Natural killer cell treated with Interleukin-12 subunit alpha and Interleukin-12 subunit beta and Interleukin-15 and Interleukin-18, amount 100 ng/mL, for 72 hours (primary cell): Measurements from ENCODE around the gene ATRX. TPM values are rescaled to one million over a fixed set of nuclear protein-coding genes. Genes with fewer than 3 reads are reported as not detected.
"Not testable (repeated sequence)": the region's sequence is repeated elsewhere in the genome, so short reads cannot be mapped to it uniquely, and the experiment has no call there.

Experiments used
- ATAC-seq, 2 donors: fragments of 150-1000 bp; cut with Tn5 transposase in 1 of 2; sonication (Bioruptor Pico), chemical (Tn5 transposase) in 1 of 2; 2 replicates each; pipeline ENCODE4 v1.10.0; 2021
- DNase-seq: peaks from one replicate; pipeline ENCODE4 v3.0.0; 2022; ENCODE audit warnings: low spot score
- H3K27ac Mint-ChIP-seq, 2 donors: 1 replicate in 1 of 2; 2 replicates in 1 of 2; pipeline ENCODE4 v1.8.0; 2022; ENCODE audit warnings: mixed read lengths in 2 of 2, mild to moderate bottlenecking in 1 of 2, moderate library complexity in 1 of 2
- H3K27me3 Mint-ChIP-seq, 2 donors: 1 replicate in 1 of 2; 2 replicates in 1 of 2; pipeline ENCODE4 v1.8.0; 2022; ENCODE audit warnings: mixed read lengths in 2 of 2
- H3K36me3 Mint-ChIP-seq: one replicate; pipeline ENCODE4 v1.8.0; 2022; ENCODE audit warnings: mixed read lengths
- H3K4me1 Mint-ChIP-seq, 2 donors: 1 replicate in 1 of 2; 2 replicates in 1 of 2; pipeline ENCODE4 v1.8.0; 2022; ENCODE audit warnings: low read depth in 2 of 2, mixed read lengths in 2 of 2, mild to moderate bottlenecking in 1 of 2
- H3K4me3 Mint-ChIP-seq: one replicate; pipeline ENCODE4 v1.8.0; 2022; ENCODE audit warnings: mixed read lengths
- H3K9me3 Mint-ChIP-seq: 2 replicates; pipeline ENCODE4 v1.8.0; 2022; ENCODE audit warnings: mixed read lengths
- total RNA-seq, 2 donors: library from RNA; stranded (reverse); gene quantifications; one replicate each; pipeline ENCODE4 v1.2.3, GENCODE V29; 2022

Gene ATRX, protein sequence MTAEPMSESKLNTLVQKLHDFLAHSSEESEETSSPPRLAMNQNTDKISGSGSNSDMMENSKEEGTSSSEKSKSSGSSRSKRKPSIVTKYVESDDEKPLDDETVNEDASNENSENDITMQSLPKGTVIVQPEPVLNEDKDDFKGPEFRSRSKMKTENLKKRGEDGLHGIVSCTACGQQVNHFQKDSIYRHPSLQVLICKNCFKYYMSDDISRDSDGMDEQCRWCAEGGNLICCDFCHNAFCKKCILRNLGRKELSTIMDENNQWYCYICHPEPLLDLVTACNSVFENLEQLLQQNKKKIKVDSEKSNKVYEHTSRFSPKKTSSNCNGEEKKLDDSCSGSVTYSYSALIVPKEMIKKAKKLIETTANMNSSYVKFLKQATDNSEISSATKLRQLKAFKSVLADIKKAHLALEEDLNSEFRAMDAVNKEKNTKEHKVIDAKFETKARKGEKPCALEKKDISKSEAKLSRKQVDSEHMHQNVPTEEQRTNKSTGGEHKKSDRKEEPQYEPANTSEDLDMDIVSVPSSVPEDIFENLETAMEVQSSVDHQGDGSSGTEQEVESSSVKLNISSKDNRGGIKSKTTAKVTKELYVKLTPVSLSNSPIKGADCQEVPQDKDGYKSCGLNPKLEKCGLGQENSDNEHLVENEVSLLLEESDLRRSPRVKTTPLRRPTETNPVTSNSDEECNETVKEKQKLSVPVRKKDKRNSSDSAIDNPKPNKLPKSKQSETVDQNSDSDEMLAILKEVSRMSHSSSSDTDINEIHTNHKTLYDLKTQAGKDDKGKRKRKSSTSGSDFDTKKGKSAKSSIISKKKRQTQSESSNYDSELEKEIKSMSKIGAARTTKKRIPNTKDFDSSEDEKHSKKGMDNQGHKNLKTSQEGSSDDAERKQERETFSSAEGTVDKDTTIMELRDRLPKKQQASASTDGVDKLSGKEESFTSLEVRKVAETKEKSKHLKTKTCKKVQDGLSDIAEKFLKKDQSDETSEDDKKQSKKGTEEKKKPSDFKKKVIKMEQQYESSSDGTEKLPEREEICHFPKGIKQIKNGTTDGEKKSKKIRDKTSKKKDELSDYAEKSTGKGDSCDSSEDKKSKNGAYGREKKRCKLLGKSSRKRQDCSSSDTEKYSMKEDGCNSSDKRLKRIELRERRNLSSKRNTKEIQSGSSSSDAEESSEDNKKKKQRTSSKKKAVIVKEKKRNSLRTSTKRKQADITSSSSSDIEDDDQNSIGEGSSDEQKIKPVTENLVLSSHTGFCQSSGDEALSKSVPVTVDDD (N-terminal part only)
- 10 to 100 TPM; 79.4 to 99.5 TPM for total RNA-seq

DNA sequence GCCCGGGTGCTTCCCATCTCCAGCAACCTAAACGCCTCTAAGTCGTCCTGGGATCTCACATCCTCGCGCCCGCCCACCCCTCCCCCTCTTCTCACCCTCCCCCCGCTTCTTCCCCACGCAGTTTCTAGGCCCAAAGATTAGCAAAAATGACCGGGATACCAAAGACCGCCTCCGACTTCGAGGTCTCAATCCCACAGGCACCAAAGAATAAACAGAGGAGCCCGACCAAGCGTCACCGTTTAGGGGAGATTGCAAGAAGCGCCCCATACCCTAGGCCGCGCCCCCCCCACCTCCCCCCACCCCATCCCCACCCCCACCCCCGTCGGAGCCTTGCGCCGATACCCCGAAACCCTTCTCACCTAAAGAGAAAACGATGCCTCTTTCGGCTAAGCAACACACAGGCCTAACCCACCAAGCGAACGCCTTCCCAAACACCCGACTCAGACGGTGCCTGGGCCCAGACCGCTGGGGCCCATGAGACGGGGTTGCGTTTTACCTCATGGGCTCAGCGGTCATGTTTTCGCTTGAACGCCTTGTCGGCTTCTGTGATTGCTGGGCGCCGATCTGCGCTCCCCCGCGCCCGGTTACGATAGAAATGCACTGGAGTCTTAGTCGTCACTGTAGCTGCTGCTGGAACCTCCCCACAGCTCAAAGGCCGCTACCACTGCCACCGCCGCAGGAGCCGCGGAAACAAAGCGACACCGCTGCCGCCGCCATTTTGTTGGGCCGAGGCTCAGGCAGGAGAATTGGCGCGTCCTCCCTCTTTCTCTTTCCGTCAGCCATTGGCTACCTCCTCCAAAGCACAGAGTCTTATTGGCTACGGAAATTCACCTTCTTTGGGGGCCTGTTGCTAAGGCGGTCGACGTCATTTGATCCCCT lies at the start of gene ATRX:
ATRX (minus strand) TSS at position 731 of the 879 bp plus-strand sequence; CDS start at position 516, 215 bp downstream.
- Mint-ChIP-seq H3K4me3 (peak within 1 kb of the TSS; percentile 100), H3K4me1 (peaks cover 20 to 25% of the 10 kb centered on the region in 2 donors)
- peak; percentile 94 to 97 for ATAC-seq

GRCh38 chrX:77831544-77831943 lies 45.5 kb upstream of the ATRX start:
- not testable (repeated sequence) for H3K36me3 Mint-ChIP-seq

More for the DNA sequence above, at the start of gene ATRX:
- Mint-ChIP-seq H3K36me3 (peaks cover 6% of the 10 kb centered on the region), H3K9me3 (no peaks in the 10 kb centered on the region), H3K27me3 (no peaks in the 10 kb centered on the region), H3K27ac (peak within 1 kb of the TSS; percentile 96 to 100)
- peak; percentile 83 for DNase-seq

DNA sequence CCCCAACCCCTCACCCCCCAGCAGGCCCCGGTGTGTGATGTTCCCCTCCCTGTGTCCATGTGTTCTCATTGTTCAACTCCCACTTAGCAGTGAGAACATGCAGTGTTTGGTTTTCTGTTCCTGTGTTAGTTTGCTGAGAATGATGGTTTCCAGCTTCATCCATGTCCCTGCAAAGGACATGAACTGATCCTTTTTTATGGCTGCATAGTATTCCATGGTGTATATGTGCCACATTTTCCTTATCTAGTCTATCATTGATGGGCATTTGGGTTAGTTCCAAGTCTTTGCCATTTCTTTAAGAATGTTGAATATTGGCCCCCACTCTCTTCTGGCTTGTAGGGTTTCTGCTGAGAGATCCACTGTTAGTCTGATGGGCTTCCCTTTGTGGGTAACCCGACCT lies 36.0 kb upstream of the ATRX start:
- H3K4me1 Mint-ChIP-seq, H3K27ac Mint-ChIP-seq, H3K4me3 Mint-ChIP-seq, H3K27me3 Mint-ChIP-seq, H3K9me3 Mint-ChIP-seq, ATAC-seq, H3K36me3 Mint-ChIP-seq, DNase-seq: not testable (repeated sequence)

More at GRCh38 chrX:77831544-77831943, 45.5 kb upstream of the ATRX start:
- DNase-seq, H3K4me1 Mint-ChIP-seq, H3K4me3 Mint-ChIP-seq, H3K27ac Mint-ChIP-seq, ATAC-seq, H3K27me3 Mint-ChIP-seq, H3K9me3 Mint-ChIP-seq: not testable (repeated sequence)

- Mint-ChIP-seq H3K4me3 (no peak overlapping the region), H3K27ac (no peak overlapping the region), H3K27me3 (peaks cover 0 to 6% of the 10 kb centered on the region in 2 donors), H3K4me1 (no peaks in the 10 kb centered on the region), H3K36me3 (peaks cover 7% of the 10 kb centered on the region), H3K9me3 (peaks cover 7% of the 10 kb centered on the region)
- DNase-seq (no peak), ATAC-seq (no peak)
Measured at GRCh38 chrX:77820091-77820727, 34.2 kb upstream of the ATRX start.

GRCh38 chrX:77814210-77814609 lies 28.2 kb upstream of the ATRX start:
- Mint-ChIP-seq H3K9me3 (no peaks in the 10 kb centered on the region), H3K4me3 (no peak overlapping the region), H3K36me3 (peaks cover 5% of the 10 kb centered on the region), H3K27ac (no peak overlapping the region), H3K27me3 (peaks cover 0 to 7% of the 10 kb centered on the region in 2 donors), H3K4me1 (no peaks in the 10 kb centered on the region)
- no peak for ATAC-seq
- no peak for DNase-seq

- no peaks in the 10 kb centered on the region for H3K4me1 Mint-ChIP-seq
- no peak for DNase-seq
- ATAC-seq: no peak
- H3K36me3 Mint-ChIP-seq: no peaks in the 10 kb centered on the region
- no peaks in the 10 kb centered on the region for H3K9me3 Mint-ChIP-seq
- H3K4me3 Mint-ChIP-seq: no peak overlapping the region
- H3K27me3 Mint-ChIP-seq: peaks cover 0 to 5% of the 10 kb centered on the region in 2 donors
- no peak overlapping the region for H3K27ac Mint-ChIP-seq
Measured at GRCh38 chrX:77802201-77802600, 16.2 kb upstream of the ATRX start.

- Mint-ChIP-seq H3K36me3 (no peaks in the 10 kb centered on the region), H3K4me3 (no peak overlapping the region)
Measured at GRCh38 chrX:77795124-77795523, 9.1 kb upstream of the ATRX start.

GRCh38 chrX:77793946-77794345 lies 7.9 kb upstream of the ATRX start:
- no peaks in the 10 kb centered on the region for H3K27me3 Mint-ChIP-seq
- no peaks in the 10 kb centered on the region for H3K36me3 Mint-ChIP-seq
- DNase-seq (no peak), ATAC-seq (no peak)
- H3K27ac Mint-ChIP-seq: no peak overlapping the region
- H3K4me1 Mint-ChIP-seq: no peaks in the 10 kb centered on the region
- no peaks in the 10 kb centered on the region for H3K9me3 Mint-ChIP-seq
- no peak overlapping the region for H3K4me3 Mint-ChIP-seq

More at GRCh38 chrX:77795124-77795523, 9.1 kb upstream of the ATRX start:
- Mint-ChIP-seq H3K9me3 (no peaks in the 10 kb centered on the region), H3K4me1 (no peaks in the 10 kb centered on the region), H3K27me3 (no peaks in the 10 kb centered on the region), H3K27ac (no peak overlapping the region)
- DNase-seq (no peak), ATAC-seq (no peak)

- H3K9me3 Mint-ChIP-seq: no peaks in the 10 kb centered on the region
- ATAC-seq (peak; percentile 55 to 62), DNase-seq (no peak)
- H3K4me3 Mint-ChIP-seq: peak overlapping the region; percentile 55
- H3K4me1 Mint-ChIP-seq: peaks cover 13 to 21% of the 10 kb centered on the region in 2 donors
- no peaks in the 10 kb centered on the region for H3K27me3 Mint-ChIP-seq
- peaks cover 6% of the 10 kb centered on the region for H3K36me3 Mint-ChIP-seq
- peak overlapping the region; percentile 96 to 100 for H3K27ac Mint-ChIP-seq
Measured at GRCh38 chrX:77788050-77788449, 2.0 kb upstream of the ATRX start.

- peaks cover 6% of the 10 kb centered on the region for H3K36me3 Mint-ChIP-seq
- no peaks in the 10 kb centered on the region for H3K9me3 Mint-ChIP-seq
- H3K4me1 Mint-ChIP-seq: peaks cover 20 to 25% of the 10 kb centered on the region in 2 donors
- H3K4me3 Mint-ChIP-seq: peak overlapping the region; percentile 100
- ATAC-seq (no peak), DNase-seq (no peak)
- peak overlapping the region; percentile 96 to 100 for H3K27ac Mint-ChIP-seq
- H3K27me3 Mint-ChIP-seq: no peaks in the 10 kb centered on the region
Measured at GRCh38 chrX:77786365-77786680, 307 bp upstream of the ATRX start.

- peak overlapping the region; percentile 20 to 58 for H3K27ac Mint-ChIP-seq
- no peak for DNase-seq
- no peaks in the 10 kb centered on the region for H3K27me3 Mint-ChIP-seq
- H3K4me1 Mint-ChIP-seq: peaks cover 27 to 29% of the 10 kb centered on the region in 2 donors
- H3K9me3 Mint-ChIP-seq: no peaks in the 10 kb centered on the region
- no peak overlapping the region for H3K4me3 Mint-ChIP-seq
- no peaks in the 10 kb centered on the region for H3K36me3 Mint-ChIP-seq
- no peak for ATAC-seq
Measured at GRCh38 chrX:77779695-77780094, 6.3 kb downstream of the ATRX start.

GRCh38 chrX:77776659-77777058 lies 9.4 kb downstream of the ATRX start:
- DNase-seq (no peak), ATAC-seq (peak in 1 of 2 donors; percentile 48)
- H3K4me3 Mint-ChIP-seq: no peak overlapping the region
- H3K27ac Mint-ChIP-seq: no peak overlapping the region
- peaks cover 19 to 21% of the 10 kb centered on the region in 2 donors for H3K4me1 Mint-ChIP-seq
- no peaks in the 10 kb centered on the region for H3K36me3 Mint-ChIP-seq
- no peaks in the 10 kb centered on the region for H3K9me3 Mint-ChIP-seq
- H3K27me3 Mint-ChIP-seq: no peaks in the 10 kb centered on the region
